Prostate gland (tissue), 2 donors: Measurements from ENCODE around the gene WDR5. TPM values are rescaled to one million over a fixed set of nuclear protein-coding genes. Genes with fewer than 3 reads are reported as not detected.

ENCODE experiments used
- DNase-seq: peaks from one replicate; pipeline ENCODE4 v3.0.0-alpha.2; 2019; ENCODE audit warnings: low spot score
- H3K27ac ChIP-seq, 2 donors: fragments of 200-600 bp; sonication (generic); 2 replicates each; pipeline ENCODE4 v1.5.1; 2017 to 2019
- H3K27me3 ChIP-seq: fragments of 200-600 bp; sonication (generic); replicated peaks from 2 replicates; pipeline ENCODE4 v1.5.1; 2019; ENCODE audit not compliant: insufficient read depth
- H3K36me3 ChIP-seq, 2 donors: fragments of 200-600 bp; sonication (generic); 1 replicate in 1 of 2; 2 replicates in 1 of 2; pipeline versions ENCODE4 v1.5.1 to v1.8.1; 2017 to 2019
- H3K4me1 ChIP-seq: fragments of 200-600 bp; sonication (generic); replicated peaks from 2 replicates; pipeline ENCODE4 v1.5.1; 2019
- H3K4me3 ChIP-seq, 2 donors: fragments of 200-600 bp; sonication (generic); 2 replicates each; pipeline ENCODE4 v1.5.1; 2017 to 2019
- H3K9me3 ChIP-seq: fragments of 200-600 bp; sonication (generic); 2 replicates; pipeline ENCODE4 v1.5.1; 2017
- POLR2A ChIP-seq: fragments of 450-650 bp; IDR thresholded peaks from one replicate; pipeline ENCODE4 v1.6.1; 2016; ENCODE audit warnings: antibody characterized with exemption, mild to moderate bottlenecking
- POLR2AphosphoS5 ChIP-seq: sonication (generic); formaldehyde crosslinking; IDR thresholded peaks from one replicate; pipeline ENCODE4 v1.6.1; 2017; ENCODE audit warnings: antibody characterized with exemption
- WGBS: methylation state at CpG from one replicate; pipeline ENCODE4 v1.1.5; 2018; 5-methylcytosine and 5-hydroxymethylcytosine counted together
- intact Hi-C: fragments of 100-400 bp; cut with DNase I; formaldehyde crosslinking; loops from one replicate; pipeline ENCODE4 v1.14.2; 2022
- total RNA-seq, 2 donors: library from RNA; depleted of rRNA; stranded (reverse); fragments of >200 nt; gene quantifications; one replicate each; pipeline ENCODE4 v1.1.0, GENCODE V29; 2016
- TF ChIP-seq, protein P1 (sequence below), 4 experiments: fragments of 200-600 bp in 2 of 4; fragments of 450-650 bp in 2 of 4; sonication (generic) in 2 of 4; IDR thresholded peaks; 1 replicate in 3 of 4; 2 replicates in 1 of 4; pipeline ENCODE4 v1.5.1; 2016 to 2019; ENCODE audit warnings: antibody characterized with exemption in 4 of 4, mild to moderate bottlenecking in 2 of 4, moderate library complexity in 2 of 4

Gene WDR5
- total RNA-seq, 2 donors from 2014 or later: 28.6 to 67.9 TPM

DNA sequence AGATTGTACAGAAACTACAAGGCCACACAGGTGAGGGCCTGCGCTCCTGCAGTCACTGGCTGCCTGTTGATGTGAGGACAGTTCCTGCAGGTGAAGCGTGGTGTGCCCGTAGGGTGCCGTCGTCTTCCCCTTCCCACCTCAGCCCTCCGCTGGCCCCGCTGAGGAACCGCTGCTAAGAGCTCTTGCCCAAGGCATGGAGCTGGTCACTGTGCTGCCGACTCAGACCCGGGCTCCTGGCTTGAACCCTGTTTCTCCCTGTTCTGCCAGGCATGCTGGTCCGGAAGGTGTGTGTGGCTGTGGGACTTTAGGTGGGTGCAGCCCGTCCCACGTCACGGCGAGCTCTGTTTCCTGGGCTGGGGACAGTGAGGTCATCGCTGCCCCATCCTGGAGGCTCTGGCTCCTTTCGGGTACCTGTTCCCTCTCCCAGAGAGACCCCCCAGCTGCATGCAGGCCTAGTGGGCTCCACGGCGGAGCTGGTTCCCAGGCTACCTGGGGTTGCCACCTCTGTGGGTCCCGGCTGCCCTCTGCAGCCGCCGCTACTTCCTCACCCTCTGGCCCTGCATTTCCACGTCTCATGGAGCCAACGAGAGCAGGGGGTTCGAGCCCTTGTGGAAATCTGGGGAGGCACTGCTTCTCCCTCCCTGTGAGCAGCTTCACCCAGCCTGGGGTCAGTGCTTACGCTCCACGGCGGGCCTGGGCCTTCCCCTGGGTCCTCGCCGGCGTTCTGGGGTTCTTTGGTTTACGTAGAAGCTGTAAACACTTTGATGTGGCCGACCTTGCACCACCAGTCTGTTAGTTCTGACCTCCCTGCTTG is 20.9 kb downstream of the WDR5 start:
- peaks cover 15 to 37% of the 10 kb centered on the region in 2 donors for H3K36me3 ChIP-seq
- H3K27ac ChIP-seq: no peak overlapping the region
- no peaks in the 10 kb centered on the region for H3K27me3 ChIP-seq
- intact Hi-C loops: no loop called here
- H3K9me3 ChIP-seq: no peaks in the 10 kb centered on the region
- H3K4me3 ChIP-seq: no peak overlapping the region
- WGBS: 93% methylated on average over 33 of the region's 33 CpGs
- H3K4me1 ChIP-seq: no peaks in the 10 kb centered on the region
- DNase-seq: no peak
- TF ChIP-seq POLR2A (no peak), POLR2AphosphoS5 (no peak)
- TF ChIP-seq, protein P1, sequence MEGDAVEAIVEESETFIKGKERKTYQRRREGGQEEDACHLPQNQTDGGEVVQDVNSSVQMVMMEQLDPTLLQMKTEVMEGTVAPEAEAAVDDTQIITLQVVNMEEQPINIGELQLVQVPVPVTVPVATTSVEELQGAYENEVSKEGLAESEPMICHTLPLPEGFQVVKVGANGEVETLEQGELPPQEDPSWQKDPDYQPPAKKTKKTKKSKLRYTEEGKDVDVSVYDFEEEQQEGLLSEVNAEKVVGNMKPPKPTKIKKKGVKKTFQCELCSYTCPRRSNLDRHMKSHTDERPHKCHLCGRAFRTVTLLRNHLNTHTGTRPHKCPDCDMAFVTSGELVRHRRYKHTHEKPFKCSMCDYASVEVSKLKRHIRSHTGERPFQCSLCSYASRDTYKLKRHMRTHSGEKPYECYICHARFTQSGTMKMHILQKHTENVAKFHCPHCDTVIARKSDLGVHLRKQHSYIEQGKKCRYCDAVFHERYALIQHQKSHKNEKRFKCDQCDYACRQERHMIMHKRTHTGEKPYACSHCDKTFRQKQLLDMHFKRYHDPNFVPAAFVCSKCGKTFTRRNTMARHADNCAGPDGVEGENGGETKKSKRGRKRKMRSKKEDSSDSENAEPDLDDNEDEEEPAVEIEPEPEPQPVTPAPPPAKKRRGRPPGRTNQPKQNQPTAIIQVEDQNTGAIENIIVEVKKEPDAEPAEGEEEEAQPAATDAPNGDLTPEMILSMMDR (IDR thresholded peaks at IDR 0.05): no peak

DNA sequence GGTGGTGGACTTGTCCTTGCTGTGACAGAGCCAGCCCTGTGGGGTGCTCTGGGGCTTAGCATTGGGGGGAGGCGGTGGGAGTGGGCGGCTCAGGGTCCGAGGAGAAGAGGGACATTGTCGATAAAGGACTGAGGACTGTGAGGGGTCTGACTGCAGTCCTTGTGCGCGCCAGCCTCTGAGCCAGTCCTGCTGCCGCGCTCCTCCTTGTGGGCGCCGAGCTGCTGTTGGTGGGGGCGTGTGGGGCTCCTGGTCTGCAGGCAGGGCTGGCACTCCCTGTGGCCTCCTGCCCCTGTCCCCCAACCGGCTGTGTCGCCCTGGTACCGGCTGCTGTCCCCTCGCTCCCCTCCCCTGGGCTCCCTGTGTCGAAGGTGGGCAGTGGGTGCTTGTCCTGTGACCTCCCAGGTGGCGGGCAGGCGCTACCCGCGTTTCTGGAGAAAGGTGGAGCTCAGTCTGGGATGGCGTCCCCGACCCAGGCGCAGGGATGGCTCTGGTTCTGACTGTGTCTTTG is 21.6 kb downstream of the WDR5 start:
- intact Hi-C loops: no loop called here
- Histone ChIP-seq H3K4me3 (no peak overlapping the region), H3K9me3 (no peaks in the 10 kb centered on the region), H3K27me3 (no peaks in the 10 kb centered on the region), H3K27ac (no peak overlapping the region), H3K4me1 (no peaks in the 10 kb centered on the region), H3K36me3 (peaks cover 13 to 37% of the 10 kb centered on the region in 2 donors)
- no peak for DNase-seq
- 91% methylated on average over 19 of the region's 23 CpGs for WGBS
- TF ChIP-seq, protein P1 (IDR thresholded peaks at IDR 0.05): no peak
- TF ChIP-seq POLR2AphosphoS5 (no peak), POLR2A (no peak)

DNA sequence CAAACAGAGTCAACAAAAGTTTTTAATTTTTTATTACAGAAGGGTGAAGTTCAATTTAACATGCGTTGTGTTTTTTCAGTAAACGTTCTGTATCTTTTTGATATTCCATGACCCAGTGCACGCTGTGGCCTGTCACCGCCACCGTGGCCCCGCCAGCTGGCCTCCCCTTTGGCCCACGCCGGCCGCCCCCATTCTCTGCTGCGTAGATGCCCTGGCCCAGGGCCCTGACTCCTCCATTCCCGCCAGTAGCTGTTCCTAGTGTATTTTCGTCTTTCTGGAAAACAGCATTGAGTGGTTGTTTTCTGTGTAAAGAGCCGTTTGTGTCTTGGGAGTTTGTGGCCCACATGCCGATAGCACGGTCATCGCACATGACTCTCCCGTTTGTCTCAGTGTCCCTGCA is 22.4 kb downstream of the WDR5 start:
- peaks cover 12 to 37% of the 10 kb centered on the region in 2 donors for H3K36me3 ChIP-seq
- no peaks in the 10 kb centered on the region for H3K27me3 ChIP-seq
- no peaks in the 10 kb centered on the region for H3K9me3 ChIP-seq
- no peaks in the 10 kb centered on the region for H3K4me1 ChIP-seq
- no peak overlapping the region for H3K4me3 ChIP-seq
- intact Hi-C loops: no loop called here
- H3K27ac ChIP-seq: no peak overlapping the region
- TF ChIP-seq, protein P1 (IDR thresholded peaks at IDR 0.05): no peak
- TF ChIP-seq POLR2AphosphoS5: no peak
- no peak for TF ChIP-seq POLR2A
- 85% methylated on average over 17 of the region's 17 CpGs for WGBS
- DNase-seq: no peak

DNA sequence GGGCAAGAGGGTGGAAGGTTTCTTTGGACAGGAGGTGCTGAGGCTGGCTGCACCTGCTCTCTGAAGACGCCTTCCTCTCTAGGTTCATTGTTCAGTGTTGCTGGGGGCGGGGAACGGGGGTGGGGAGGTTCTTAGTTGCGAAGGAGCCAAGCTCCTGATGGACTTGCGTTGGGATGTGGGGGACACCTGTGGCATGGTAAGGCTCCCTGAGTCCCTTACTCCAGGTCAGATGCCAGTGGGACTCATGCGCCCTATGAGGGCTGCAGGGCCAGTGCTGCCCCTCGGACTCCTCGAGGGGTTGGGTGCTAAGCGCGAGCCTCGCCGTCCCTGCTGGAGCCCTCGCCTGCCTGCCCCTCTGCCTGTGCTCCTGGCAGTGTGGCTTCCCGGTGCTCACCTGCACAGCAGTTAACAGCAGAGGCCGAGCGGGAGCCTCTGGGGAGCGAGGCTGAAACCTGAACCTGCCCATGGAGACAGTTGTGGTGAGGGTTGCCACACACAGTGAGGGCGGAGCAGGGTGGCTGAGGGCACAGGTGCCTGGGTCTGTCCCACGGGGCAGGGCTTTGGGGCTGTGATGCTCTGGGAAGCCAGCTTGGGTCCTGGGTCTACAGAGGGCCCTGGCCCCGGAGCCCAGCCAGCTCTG is 23.0 kb downstream of the WDR5 start:
- intact Hi-C loops: no loop called here
- TF ChIP-seq, protein P1 (IDR thresholded peaks at IDR 0.05): no peak
- TF ChIP-seq POLR2AphosphoS5 (no peak), POLR2A (no peak)
- H3K9me3 ChIP-seq: no peaks in the 10 kb centered on the region
- H3K27me3 ChIP-seq: no peaks in the 10 kb centered on the region
- DNase-seq: no peak
- H3K36me3 ChIP-seq: peaks cover 12 to 37% of the 10 kb centered on the region in 2 donors
- no peaks in the 10 kb centered on the region for H3K4me1 ChIP-seq
- no peak overlapping the region for H3K27ac ChIP-seq
- WGBS: 89% methylated on average over 19 of the region's 20 CpGs
- H3K4me3 ChIP-seq: no peak overlapping the region
